A549 (cell line): ENCODE data around the gene ITM2C. TPM values are rescaled to one million over a fixed set of nuclear protein-coding genes. Genes with fewer than 3 reads are reported as not detected.

Experiments
- ATAC-seq, 2 experiments: fragments of 200-7000 bp in 1 of 2; fragments of >200 bp in 1 of 2; cut with Nextera tagmentation in 1 of 2; cut with Tn5 transposase in 1 of 2; 3 replicates each; pipeline versions ENCODE4 v1.8.0 to v1.9.1; 2018 to 2020; ENCODE audit warnings: mild to moderate bottlenecking in 1 of 2, moderate library complexity in 1 of 2
- CTCF ChIA-PET: fragments of 300-600 bp; sonication (Branson Sonifier 250); formaldehyde crosslinking; extraction: SDS; loops from one replicate; lab custom pipeline; 2021; ENCODE audit warnings: antibody characterized with exemption, inconsistent platforms; lab: Yijun Ruan, JAX
- POLR2A ChIA-PET: fragments of 350-600 bp; formaldehyde crosslinking; extraction: SDS; loops from one replicate; lab custom pipeline; 2021; ENCODE audit warnings: antibody characterized with exemption, inconsistent platforms; lab: Yijun Ruan, JAX
- DNase-seq, 2 experiments: peaks; one replicate each; pipeline versions ENCODE4 v3.0.0 to v3.0.0-alpha.2; 2011 to 2016; ENCODE audit warnings: low read depth in 1 of 2, low spot score in 1 of 2
- FAIRE-seq: peaks from 2 replicates; lab custom pipeline; 2011; peaks lifted over from hg19 to GRCh38; lab: Jason Lieb, UNC
- H3K27ac ChIP-seq, 2 experiments: fragments of >200 bp; sonication (Bioruptor Twin); formaldehyde crosslinking; 3 replicates each; pipeline ENCODE4 v1.5.1; 2016 to 2017
- H3K4me1 ChIP-seq: fragments of >200 bp; sonication (Bioruptor Twin); formaldehyde crosslinking; 3 replicates; pipeline ENCODE4 v1.6.1; 2016
- H3K4me2 ChIP-seq: fragments of >200 bp; sonication (Bioruptor Twin); formaldehyde crosslinking; 3 replicates; pipeline ENCODE4 v1.6.1; 2016
- H3K4me3 ChIP-seq: fragments of >200 bp; sonication (Bioruptor Twin); formaldehyde crosslinking; 3 replicates; pipeline ENCODE4 v1.5.1; 2016
- H3K9me3 ChIP-seq: fragments of >200 bp; sonication (Bioruptor Twin); formaldehyde crosslinking; 3 replicates; pipeline ENCODE4 v1.6.1; 2016
- BHLHE40 ChIP-seq: IDR thresholded peaks from 2 replicates; pipeline ENCODE4 v1.6.1; 2012; ENCODE audit warnings: low read depth, low read length, inconsistent platforms
- EHF ChIP-seq: fragments of 250-450 bp; sonication (Bioruptor Pico); IDR thresholded peaks from 2 replicates; pipeline ENCODE4 v1.5.0; 2020; ENCODE audit warnings: mild to moderate bottlenecking
- EHMT2 ChIP-seq: fragments of 200-600 bp; sonication (generic); IDR thresholded peaks from 2 replicates; pipeline ENCODE4 v1.6.1; 2016; ENCODE audit warnings: antibody characterized with exemption, low read depth, mild to moderate bottlenecking, moderate library complexity
- HDAC2 ChIP-seq: fragments of 200-600 bp; sonication (generic); IDR thresholded peaks from 2 replicates; pipeline ENCODE4 v1.6.1; 2016
- HEYL ChIP-seq: fragments of 250-450 bp; sonication (Bioruptor Pico); IDR thresholded peaks from 2 replicates; pipeline ENCODE4 v1.8.0; 2021; ENCODE audit warnings: mild to moderate bottlenecking, moderate library complexity
- HOXB5 ChIP-seq: fragments of 250-450 bp; sonication (Bioruptor Pico); IDR thresholded peaks from 2 replicates; pipeline ENCODE4 v1.5.0; 2020; ENCODE audit warnings: mild to moderate bottlenecking, moderate library complexity
- MAFK ChIP-seq: fragments of 450-650 bp; IDR thresholded peaks from 2 replicates; pipeline ENCODE4 v1.6.1; 2014; ENCODE audit not compliant: partially characterized antibody
- MYC ChIP-seq: IDR thresholded peaks from 2 replicates; pipeline ENCODE4 v1.6.1; 2012; ENCODE audit warnings: mild to moderate bottlenecking, inconsistent platforms, low read length, improper control_type of control experiment, borderline replicate concordance
- NPAS2 ChIP-seq: fragments of 250-450 bp; sonication (Bioruptor Pico); IDR thresholded peaks from 2 replicates; pipeline ENCODE4 v1.8.0; 2022; ENCODE audit warnings: mild to moderate bottlenecking, moderate library complexity, borderline replicate concordance
- RFX5 ChIP-seq: fragments of 450-650 bp; IDR thresholded peaks from 2 replicates; pipeline ENCODE4 v1.7.1; 2014; ENCODE audit warnings: antibody characterized with exemption, mild to moderate bottlenecking, moderate library complexity
- SMC3 ChIP-seq: fragments of >200 bp; sonication (Bioruptor Twin); formaldehyde crosslinking; IDR thresholded peaks from 3 replicates; pipeline ENCODE4 v1.6.1; 2018; ENCODE audit warnings: inconsistent platforms
- TFCP2L1 ChIP-seq: fragments of 250-450 bp; sonication (Bioruptor Pico); IDR thresholded peaks from 2 replicates; pipeline ENCODE4 v1.5.0; 2021; ENCODE audit warnings: mild to moderate bottlenecking
- ZFP36 ChIP-seq: fragments of 450-650 bp; IDR thresholded peaks from 2 replicates; pipeline ENCODE4 v1.6.1; 2014; ENCODE audit warnings: borderline replicate concordance; ENCODE audit not compliant: partially characterized antibody
- WGBS: methylation state at CpG from one replicate; pipeline ENCODE4 v1.1.6; 2017; ENCODE audit errors: missing lambda C conversion rate; 5-methylcytosine and 5-hydroxymethylcytosine counted together
- polyA plus RNA-seq, 4 experiments: library from polyadenylated mRNA; depleted of rRNA in 3 of 4; stranded (reverse); fragments of >200 nt; fragmentation: RNase III in 1 of 4; extraction: RNeasy Plus Mini Kit Qiagen cat#74134 plus additional on column Dnase treatment in 1 of 4; gene quantifications; 2 replicates in 3 of 4; 3 replicates in 1 of 4; pipeline ENCODE4 v1.2.3, GENCODE V29; 2011 to 2017
- TF ChIP-seq, protein P1 (sequence below): fragments of >200 bp; sonication (Bioruptor Twin); formaldehyde crosslinking; IDR thresholded peaks from 2 replicates; pipeline ENCODE4 v1.6.1; 2016
- TF ChIP-seq, protein P2 (sequence below): fragments of 250-450 bp; sonication (Bioruptor Pico); IDR thresholded peaks from 2 replicates; pipeline ENCODE4 v1.5.0; 2021; ENCODE audit warnings: mild to moderate bottlenecking, moderate library complexity, borderline replicate concordance
- TF ChIP-seq, protein P3 (sequence below): fragments of >200 bp; sonication (Bioruptor Twin); formaldehyde crosslinking; IDR thresholded peaks from 3 replicates; pipeline ENCODE4 v1.5.1; 2016
- TF ChIP-seq, protein P4 (sequence below): fragments of 200-600 bp; sonication (generic); IDR thresholded peaks from 2 replicates; pipeline ENCODE4 v1.6.1; 2016; ENCODE audit warnings: antibody characterized with exemption, mild to moderate bottlenecking, moderate library complexity
- TF ChIP-seq, protein P5 (sequence below): fragments of 150-350 bp; IDR thresholded peaks from 2 replicates; pipeline ENCODE4 v1.6.1; 2014; ENCODE audit warnings: low read depth, mild to moderate bottlenecking, low read length
- TF ChIP-seq, protein P6 (sequence below): fragments of >200 bp; sonication (Bioruptor Twin); formaldehyde crosslinking; IDR thresholded peaks from 3 replicates; pipeline ENCODE4 v1.6.1; 2016

The ITM2C gene
- polyA plus RNA-seq, 2 of the 4 experiments (the other 2 are of a cell fraction), result 84.0 to 88.1 TPM

DNA sequence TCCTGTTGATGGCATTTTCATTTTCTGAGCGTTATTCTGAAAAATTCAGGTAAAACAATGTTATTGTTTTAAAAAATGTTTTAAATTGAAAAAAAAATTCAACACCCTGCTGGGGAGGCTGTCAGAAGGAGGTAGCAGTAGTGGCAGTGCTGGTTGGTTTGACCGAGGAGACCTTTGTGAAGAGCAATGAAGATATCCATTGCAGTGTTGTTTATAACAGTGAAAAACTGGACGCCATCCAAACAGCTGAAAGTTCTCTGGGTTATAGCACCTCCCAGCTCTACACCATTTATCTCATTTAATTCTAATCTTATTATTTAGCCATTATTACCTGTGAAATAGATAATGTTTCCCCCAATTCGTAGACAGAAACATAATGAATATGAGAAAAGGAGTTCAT, 12.6 kb upstream of the ITM2C start:
- ATAC-seq, result no peak
- POLR2A ChIA-PET, result no interaction called here
- 40% methylated on average over 4 of the region's 4 CpGs for WGBS

DNA sequence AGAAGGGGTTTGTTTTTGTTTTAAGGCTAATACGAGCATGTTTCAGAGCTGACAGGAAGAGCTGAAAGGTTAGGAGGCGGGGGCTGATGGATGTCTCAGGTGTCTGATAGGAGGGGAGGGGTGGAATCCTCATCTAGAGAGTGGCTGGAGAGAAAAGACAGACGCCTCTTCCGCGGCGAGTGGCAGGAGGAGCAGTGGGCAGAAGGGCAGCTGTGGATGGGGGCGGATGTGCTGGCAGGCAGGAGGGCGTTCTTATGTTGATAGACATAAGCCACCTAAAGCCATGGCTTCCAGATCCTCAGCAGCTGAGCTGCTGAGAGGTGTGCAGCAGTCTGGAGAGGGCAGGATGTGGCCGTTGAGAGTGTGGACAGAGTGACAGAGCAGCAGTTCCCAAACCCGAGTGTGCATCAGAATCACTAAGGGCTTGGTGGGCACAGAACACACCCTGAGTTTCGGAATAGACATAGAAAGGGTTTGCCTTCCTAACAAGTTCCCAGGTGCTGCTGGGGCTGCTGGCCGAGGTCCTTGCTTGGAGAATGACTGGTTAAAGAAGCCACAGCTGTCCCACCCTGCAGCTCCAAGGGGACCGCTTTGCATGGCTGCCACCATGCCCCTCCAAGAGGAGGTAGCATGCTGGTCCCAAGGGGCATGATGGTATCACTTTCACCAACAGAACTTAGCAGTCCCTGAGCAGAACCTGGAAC, 3.0 kb upstream of the ITM2C start:
- no peak overlapping the region for H3K4me2 ChIP-seq
- peaks cover 14% of the 10 kb centered on the region; the same call in 2 of the 3 replicates for H3K4me1 ChIP-seq
- peaks cover 6% of the 10 kb centered on the region; the same call in 1 of the 3 replicates for H3K9me3 ChIP-seq
- DNase-seq (no peak), FAIRE-seq (no peak), ATAC-seq (0 out of 6 replicates have a peak, but pooled peaks of 1 of the 2 experiments have one; percentile 6)
- H3K27ac ChIP-seq, result no peak overlapping the region
- ChIA-PET POLR2A (no interaction called here), CTCF (interaction anchor here (1.1 to 3.4 kb wide), 7 partner anchors 11 to 126 kb away, joined by 3 to 20 read pairs (median 5); no protein-coding TSS in a partner anchor)
- no peak overlapping the region for H3K4me3 ChIP-seq
- 49% methylated on average over 12 of the region's 13 CpGs for WGBS
- TF ChIP-seq, protein P1, sequence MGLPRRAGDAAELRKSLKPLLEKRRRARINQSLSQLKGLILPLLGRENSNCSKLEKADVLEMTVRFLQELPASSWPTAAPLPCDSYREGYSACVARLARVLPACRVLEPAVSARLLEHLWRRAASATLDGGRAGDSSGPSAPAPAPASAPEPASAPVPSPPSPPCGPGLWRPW, result no peak
- TF ChIP-seq NPAS2 (CRISPR knock-in tag) (no peak), HEYL (CRISPR knock-in tag) (no peak), RFX5 (no peak), MAFK (no peak), ZFP36 (no peak), EHMT2 (no peak)
- TF ChIP-seq, protein P2, sequence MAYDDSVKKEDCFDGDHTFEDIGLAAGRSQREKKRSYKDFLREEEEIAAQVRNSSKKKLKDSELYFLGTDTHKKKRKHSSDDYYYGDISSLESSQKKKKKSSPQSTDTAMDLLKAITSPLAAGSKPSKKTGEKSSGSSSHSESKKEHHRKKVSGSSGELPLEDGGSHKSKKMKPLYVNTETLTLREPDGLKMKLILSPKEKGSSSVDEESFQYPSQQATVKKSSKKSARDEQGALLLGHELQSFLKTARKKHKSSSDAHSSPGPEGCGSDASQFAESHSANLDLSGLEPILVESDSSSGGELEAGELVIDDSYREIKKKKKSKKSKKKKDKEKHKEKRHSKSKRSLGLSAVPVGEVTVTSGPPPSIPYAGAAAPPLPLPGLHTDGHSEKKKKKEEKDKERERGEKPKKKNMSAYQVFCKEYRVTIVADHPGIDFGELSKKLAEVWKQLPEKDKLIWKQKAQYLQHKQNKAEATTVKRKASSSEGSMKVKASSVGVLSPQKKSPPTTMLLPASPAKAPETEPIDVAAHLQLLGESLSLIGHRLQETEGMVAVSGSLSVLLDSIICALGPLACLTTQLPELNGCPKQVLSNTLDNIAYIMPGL (CRISPR knock-in tag), result no peak
- TF ChIP-seq, protein P3, sequence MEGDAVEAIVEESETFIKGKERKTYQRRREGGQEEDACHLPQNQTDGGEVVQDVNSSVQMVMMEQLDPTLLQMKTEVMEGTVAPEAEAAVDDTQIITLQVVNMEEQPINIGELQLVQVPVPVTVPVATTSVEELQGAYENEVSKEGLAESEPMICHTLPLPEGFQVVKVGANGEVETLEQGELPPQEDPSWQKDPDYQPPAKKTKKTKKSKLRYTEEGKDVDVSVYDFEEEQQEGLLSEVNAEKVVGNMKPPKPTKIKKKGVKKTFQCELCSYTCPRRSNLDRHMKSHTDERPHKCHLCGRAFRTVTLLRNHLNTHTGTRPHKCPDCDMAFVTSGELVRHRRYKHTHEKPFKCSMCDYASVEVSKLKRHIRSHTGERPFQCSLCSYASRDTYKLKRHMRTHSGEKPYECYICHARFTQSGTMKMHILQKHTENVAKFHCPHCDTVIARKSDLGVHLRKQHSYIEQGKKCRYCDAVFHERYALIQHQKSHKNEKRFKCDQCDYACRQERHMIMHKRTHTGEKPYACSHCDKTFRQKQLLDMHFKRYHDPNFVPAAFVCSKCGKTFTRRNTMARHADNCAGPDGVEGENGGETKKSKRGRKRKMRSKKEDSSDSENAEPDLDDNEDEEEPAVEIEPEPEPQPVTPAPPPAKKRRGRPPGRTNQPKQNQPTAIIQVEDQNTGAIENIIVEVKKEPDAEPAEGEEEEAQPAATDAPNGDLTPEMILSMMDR, result no peak
- TF ChIP-seq, protein P4, sequence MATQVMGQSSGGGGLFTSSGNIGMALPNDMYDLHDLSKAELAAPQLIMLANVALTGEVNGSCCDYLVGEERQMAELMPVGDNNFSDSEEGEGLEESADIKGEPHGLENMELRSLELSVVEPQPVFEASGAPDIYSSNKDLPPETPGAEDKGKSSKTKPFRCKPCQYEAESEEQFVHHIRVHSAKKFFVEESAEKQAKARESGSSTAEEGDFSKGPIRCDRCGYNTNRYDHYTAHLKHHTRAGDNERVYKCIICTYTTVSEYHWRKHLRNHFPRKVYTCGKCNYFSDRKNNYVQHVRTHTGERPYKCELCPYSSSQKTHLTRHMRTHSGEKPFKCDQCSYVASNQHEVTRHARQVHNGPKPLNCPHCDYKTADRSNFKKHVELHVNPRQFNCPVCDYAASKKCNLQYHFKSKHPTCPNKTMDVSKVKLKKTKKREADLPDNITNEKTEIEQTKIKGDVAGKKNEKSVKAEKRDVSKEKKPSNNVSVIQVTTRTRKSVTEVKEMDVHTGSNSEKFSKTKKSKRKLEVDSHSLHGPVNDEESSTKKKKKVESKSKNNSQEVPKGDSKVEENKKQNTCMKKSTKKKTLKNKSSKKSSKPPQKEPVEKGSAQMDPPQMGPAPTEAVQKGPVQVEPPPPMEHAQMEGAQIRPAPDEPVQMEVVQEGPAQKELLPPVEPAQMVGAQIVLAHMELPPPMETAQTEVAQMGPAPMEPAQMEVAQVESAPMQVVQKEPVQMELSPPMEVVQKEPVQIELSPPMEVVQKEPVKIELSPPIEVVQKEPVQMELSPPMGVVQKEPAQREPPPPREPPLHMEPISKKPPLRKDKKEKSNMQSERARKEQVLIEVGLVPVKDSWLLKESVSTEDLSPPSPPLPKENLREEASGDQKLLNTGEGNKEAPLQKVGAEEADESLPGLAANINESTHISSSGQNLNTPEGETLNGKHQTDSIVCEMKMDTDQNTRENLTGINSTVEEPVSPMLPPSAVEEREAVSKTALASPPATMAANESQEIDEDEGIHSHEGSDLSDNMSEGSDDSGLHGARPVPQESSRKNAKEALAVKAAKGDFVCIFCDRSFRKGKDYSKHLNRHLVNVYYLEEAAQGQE, result no peak
- TF ChIP-seq, protein P5, sequence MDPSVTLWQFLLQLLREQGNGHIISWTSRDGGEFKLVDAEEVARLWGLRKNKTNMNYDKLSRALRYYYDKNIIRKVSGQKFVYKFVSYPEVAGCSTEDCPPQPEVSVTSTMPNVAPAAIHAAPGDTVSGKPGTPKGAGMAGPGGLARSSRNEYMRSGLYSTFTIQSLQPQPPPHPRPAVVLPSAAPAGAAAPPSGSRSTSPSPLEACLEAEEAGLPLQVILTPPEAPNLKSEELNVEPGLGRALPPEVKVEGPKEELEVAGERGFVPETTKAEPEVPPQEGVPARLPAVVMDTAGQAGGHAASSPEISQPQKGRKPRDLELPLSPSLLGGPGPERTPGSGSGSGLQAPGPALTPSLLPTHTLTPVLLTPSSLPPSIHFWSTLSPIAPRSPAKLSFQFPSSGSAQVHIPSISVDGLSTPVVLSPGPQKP, result no peak

More for the DNA sequence above, 12.6 kb upstream of the ITM2C start:
- H3K4me2 ChIP-seq, result no peak overlapping the region
- H3K4me1 ChIP-seq, result no peaks in the 10 kb centered on the region
- no peak for DNase-seq
- H3K4me3 ChIP-seq, result no peak overlapping the region
- H3K27ac ChIP-seq, result no peak overlapping the region
- no peak for TF ChIP-seq TFCP2L1
- no peak for TF ChIP-seq NPAS2 (CRISPR knock-in tag)
- TF ChIP-seq BHLHE40, result no peak
- TF ChIP-seq, protein P5, result no peak
- no peak for TF ChIP-seq MYC
- no peak for TF ChIP-seq HDAC2
- no peak for TF ChIP-seq SMC3
- TF ChIP-seq, protein P2 (CRISPR knock-in tag), result no peak
- TF ChIP-seq, protein P6, sequence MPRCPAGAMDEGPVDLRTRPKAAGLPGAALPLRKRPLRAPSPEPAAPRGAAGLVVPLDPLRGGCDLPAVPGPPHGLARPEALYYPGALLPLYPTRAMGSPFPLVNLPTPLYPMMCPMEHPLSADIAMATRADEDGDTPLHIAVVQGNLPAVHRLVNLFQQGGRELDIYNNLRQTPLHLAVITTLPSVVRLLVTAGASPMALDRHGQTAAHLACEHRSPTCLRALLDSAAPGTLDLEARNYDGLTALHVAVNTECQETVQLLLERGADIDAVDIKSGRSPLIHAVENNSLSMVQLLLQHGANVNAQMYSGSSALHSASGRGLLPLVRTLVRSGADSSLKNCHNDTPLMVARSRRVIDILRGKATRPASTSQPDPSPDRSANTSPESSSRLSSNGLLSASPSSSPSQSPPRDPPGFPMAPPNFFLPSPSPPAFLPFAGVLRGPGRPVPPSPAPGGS, result no peak
- TF ChIP-seq HOXB5, result no peak
- TF ChIP-seq HEYL (CRISPR knock-in tag), result no peak
- no peak for TF ChIP-seq ZFP36
- no peak for TF ChIP-seq EHF (CRISPR knock-in tag)
- no peak for TF ChIP-seq EHMT2
- H3K9me3 ChIP-seq, result peaks cover 5% of the 10 kb centered on the region; the same call in 1 of the 3 replicates
- CTCF ChIA-PET, result interaction anchor here (2.2 to 4.7 kb wide), 3 partner anchors 10 to 135 kb away, joined by 9 to 17 read pairs (median 17); no protein-coding TSS in a partner anchor
- FAIRE-seq, result no peak
